ENCODE data around the gene ELOVL4. TPM values are rescaled to one million over a fixed set of nuclear protein-coding genes. Genes with fewer than 3 reads are reported as not detected.
A peak's percentile ranks its signal among the peaks of the same experiment; 100 is the strongest.

ELOVL4 gene
- total and polyA plus RNA-seq, 2 of the 13 experiments (the other 11 are each of a cell fraction or from before 2014, with no cell fraction given), result 0.04 TPM; not detected in 1

GRCh38 chr6:79872303-79872702, 75.0 kb downstream of the ELOVL4 start (continued):
- TF ChIP-seq SPEN (CRISPR knock-in tag; IDR thresholded peaks at IDR 0.05; ENCODE audit: low read depth) (no peak), ZNF7 (CRISPR knock-in tag; IDR thresholded peaks at IDR 0.05) (no peak), ZNF263 (CRISPR knock-in tag; IDR thresholded peaks at IDR 0.05) (no peak), ZSCAN12 (CRISPR knock-in tag; IDR thresholded peaks at IDR 0.05) (no peak), NFKB2 (CRISPR knock-in tag; IDR thresholded peaks at IDR 0.05; ENCODE audit: borderline replicate concordance) (no peak)

GRCh38 chr6:79869600-79870084, 77.7 kb downstream of the ELOVL4 start:
- Histone ChIP-seq H2AFZ (ENCODE audit: low read length) (peak overlapping the region; percentile 98), H3K79me2 (ENCODE audit: insufficient read depth, low read length) (no peaks in the 10 kb centered on the region), H3K36me3 (replicated peaks in 1 of 2; ENCODE audit: control insufficient read depth in 1 of 2, insufficient read depth in 2 of 2, low read length in 2 of 2) (no peaks in the 10 kb centered on the region), H3K9me3 (ENCODE audit: low read length) (no peaks in the 10 kb centered on the region), H3K4me1 (ENCODE audit: insufficient read depth, low read length) (peaks cover 19% of the 10 kb centered on the region), H3K27ac (ENCODE audit: extremely low read length, insufficient read depth, low read length) (no peak overlapping the region), H3K9ac (ENCODE audit: insufficient read depth, low read depth, low read length) (no peak overlapping the region), H4K20me1 (ENCODE audit: insufficient read depth, low read length) (no peaks in the 10 kb centered on the region), H3K4me2 (ENCODE audit: low read depth, low read length) (peak overlapping the region; percentile 91), H3K27me3 (ENCODE audit: control insufficient read depth in 1 of 2, insufficient read depth in 2 of 2, low read length in 2 of 2) (peaks cover 0 to 8% of the 10 kb centered on the region in 2 experiments; a peak in 1 of 5 replicates), H3K4me3 (replicated peaks in 1 of 3; ENCODE audit: insufficient read depth in 1 of 3, low read depth in 2 of 3, low read length in 3 of 3) (peak overlapping the region; percentile 5 to 51 (median 48); a peak in 3 of 6 replicates)
- ATAC-seq (peak; percentile 100), DNase-seq (ENCODE audit: low spot score) (peak; percentile 53), FAIRE-seq (peak; percentile 63)
- BruUV-seq (replicated peaks), result no TSS peak
- WGBS (ENCODE audit: low lambda C conversion rate), result under 1% methylated on average over 20 of the region's 20 CpGs
- in situ Hi-C loops (cut with HindIII; ENCODE audit: extremely low pct_ligation_motif_present, low pct_unique_long_range_greater_than_20kb) (no loop called here), intact Hi-C loops (cut with micrococcal nuclease; ENCODE audit: unreplicated experiment) (loop anchor here (2.0 to 5.0 kb wide), 3 partner anchors 55 to 1002 kb away; partner anchors contain the start of gene IRAK1BP1)
- ChIA-PET POLR2A (no interaction called here), CTCF (ENCODE audit: low intra/inter-chr PET ratio, low total read pairs) (interaction anchor here (3.7 kb wide), 1 partner anchor 91 kb away, joined by 20 read pairs; no protein-coding TSS in a partner anchor)
- TF ChIP-seq ATF7-NPFF (CRISPR knock-in tag; IDR thresholded peaks at IDR 0.05; ENCODE audit: low read depth) (peak; percentile 29; the same call in 1 of the 2 replicates), ATF1 (CRISPR knock-in tag; IDR thresholded peaks at IDR 0.05) (no peak), SPEN (CRISPR knock-in tag; IDR thresholded peaks at IDR 0.05; ENCODE audit: low read depth) (peak; percentile 71), SP5 (CRISPR knock-in tag; IDR thresholded peaks at IDR 0.05; ENCODE audit: borderline replicate concordance, low read depth) (0 out of 2 replicates have a peak, but pooled peaks have one; percentile 22), ZGPAT (CRISPR knock-in tag; IDR thresholded peaks at IDR 0.05) (peak; percentile 50; the same call in 1 of the 2 replicates), ZBTB7B (CRISPR knock-in tag; IDR thresholded peaks at IDR 0.05) (0 out of 2 replicates have a peak, but pooled peaks have one; percentile 38), NBN (conservative IDR thresholded peaks at IDR 0.05) (no peak), POGK (CRISPR knock-in tag; conservative IDR thresholded peaks at IDR 0.05) (0 out of 2 replicates have a peak, but pooled peaks have one; percentile 12), PAXIP1 (CRISPR knock-in tag; conservative IDR thresholded peaks at IDR 0.05) (no peak; the same call in 1 of the 2 replicates), MXD3 (CRISPR knock-in tag; IDR thresholded peaks at IDR 0.05) (peak; percentile 43; the same call in 1 of the 2 replicates), ZSCAN9 (CRISPR knock-in tag; IDR thresholded peaks at IDR 0.05; ENCODE audit: borderline replicate concordance) (no peak)
